ENCODE data around the gene SLC35F4.

Gene SLC35F4

DNA sequence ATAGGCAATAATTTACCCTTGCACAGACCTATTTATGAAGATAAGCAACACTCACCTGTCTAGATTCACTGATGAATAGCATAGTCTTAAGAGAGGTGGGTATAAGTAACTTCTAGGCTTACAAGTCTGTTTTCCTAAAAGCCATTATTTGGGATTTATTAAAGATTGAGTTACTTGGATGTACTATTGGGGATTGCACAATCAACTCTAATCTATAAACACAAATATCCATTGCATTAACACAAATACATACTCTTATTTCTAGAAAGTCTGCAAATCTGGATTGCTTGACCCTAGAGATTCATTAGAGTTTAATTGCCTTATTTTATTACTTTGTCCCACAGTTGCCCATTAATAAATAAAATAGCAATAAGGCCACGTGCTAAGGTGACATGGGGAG is 224.1 kb downstream of the SLC35F4 start:
- in situ Hi-C loops (cut with MboI; ENCODE audit: low sequenced_read_pairs), result no loop called here

- in situ Hi-C loops (cut with MboI; ENCODE audit: low sequenced_read_pairs), result no loop called here
These were observed 225.9 kb downstream of the SLC35F4 start for GRCh38 chr14:57640036-57640435.

DNA sequence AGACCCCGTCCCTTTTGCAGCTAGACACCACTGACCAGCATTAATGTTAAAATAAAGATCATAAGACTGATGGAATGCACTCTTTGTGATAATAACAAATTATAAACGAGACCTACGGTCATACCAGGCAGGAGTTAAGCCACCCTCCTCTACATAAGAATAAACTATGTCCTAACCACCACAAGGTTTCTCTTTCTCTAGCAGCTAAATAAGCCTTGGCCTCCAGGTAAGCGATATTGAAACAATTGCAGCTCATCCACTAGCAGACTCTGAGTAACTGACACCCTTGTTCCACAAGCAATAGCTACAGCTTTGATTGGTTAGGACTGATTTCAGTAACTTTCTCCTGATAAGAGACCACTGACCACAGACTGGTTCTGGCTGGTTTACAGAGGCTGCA is 228.0 kb downstream of the SLC35F4 start:
- in situ Hi-C loops (cut with MboI; ENCODE audit: low sequenced_read_pairs), result no loop called here

DNA sequence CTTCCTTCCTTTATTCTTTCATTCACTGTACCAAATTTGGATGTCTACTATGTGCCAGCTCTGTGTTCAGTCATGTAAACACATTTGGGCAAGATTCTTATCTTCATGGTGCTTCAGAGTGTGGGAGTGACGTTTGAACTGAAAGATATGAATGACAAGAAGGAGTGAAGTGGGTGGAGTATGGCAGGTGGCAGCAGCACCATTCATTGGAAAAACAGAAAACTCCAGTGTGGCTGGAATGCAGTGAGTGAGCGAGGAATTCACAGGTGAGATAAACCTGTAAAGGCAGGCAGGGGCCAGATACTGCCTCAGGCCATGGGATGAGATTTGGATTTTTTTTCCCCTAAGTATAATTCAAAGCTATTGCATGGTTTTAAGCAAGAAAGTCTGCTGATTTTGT is 231.6 kb downstream of the SLC35F4 start:
- in situ Hi-C loops (cut with MboI; ENCODE audit: low sequenced_read_pairs), result no loop called here

DNA sequence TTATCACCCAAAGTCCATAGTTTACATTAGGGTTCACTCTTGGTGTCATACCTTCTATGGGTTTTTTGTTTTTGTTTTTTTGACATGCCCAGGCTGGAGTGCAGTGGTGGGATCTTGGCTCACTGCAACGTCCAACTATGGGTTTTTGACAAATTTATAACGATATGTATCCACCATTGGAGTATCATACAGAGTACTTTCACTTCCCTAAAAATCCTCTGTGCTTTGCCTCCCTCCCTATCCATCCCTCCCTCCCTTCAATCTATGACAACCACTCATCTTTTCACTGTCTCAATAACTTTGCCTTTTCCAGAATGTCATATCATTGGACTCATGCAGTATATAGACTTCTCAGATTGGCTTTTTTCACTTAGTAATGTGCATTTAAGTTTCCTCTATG is 233.2 kb downstream of the SLC35F4 start:
- in situ Hi-C loops (cut with MboI; ENCODE audit: low sequenced_read_pairs), result no loop called here

DNA sequence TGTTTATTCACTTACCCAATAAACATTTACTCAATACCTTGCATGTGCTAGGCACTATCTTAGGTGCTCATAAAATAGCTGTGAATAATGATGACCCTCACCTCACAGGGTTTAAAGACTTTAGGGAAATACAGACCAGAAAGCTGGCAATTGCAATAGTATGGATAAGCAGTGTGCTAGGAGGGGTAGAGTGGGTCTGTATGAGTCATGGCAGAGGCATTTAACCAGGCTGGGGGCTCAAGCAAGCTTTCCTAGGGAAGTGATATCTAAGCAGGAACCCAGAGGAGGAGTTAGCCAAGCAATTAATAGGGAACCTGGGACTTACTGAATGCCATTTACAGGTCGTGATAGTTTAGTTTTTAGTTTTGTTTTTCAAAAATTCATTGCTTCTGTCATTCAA is 248.4 kb downstream of the SLC35F4 start:
- in situ Hi-C loops (cut with MboI; ENCODE audit: low sequenced_read_pairs), result no loop called here

DNA sequence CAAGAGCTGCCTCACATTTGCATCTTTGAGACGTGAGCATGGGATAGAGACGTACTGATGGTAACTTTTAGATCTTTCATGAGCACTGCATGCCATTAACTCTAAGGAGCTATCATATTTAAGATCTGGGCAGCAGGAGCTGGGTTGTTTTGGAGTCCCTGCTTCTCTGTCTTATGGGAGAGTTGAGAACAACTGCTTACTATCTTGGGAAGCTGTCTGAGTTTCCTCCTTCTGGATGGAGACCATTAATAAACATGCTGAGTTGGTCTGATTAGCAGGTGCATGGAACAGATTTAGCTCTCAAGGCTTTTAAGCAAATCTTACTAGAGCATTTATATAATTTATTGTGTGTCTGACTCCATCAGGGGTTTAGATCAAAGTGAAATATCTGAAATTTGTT is 252.9 kb downstream of the SLC35F4 start:
- in situ Hi-C loops (cut with MboI; ENCODE audit: low sequenced_read_pairs), result no loop called here

- in situ Hi-C loops (cut with MboI; ENCODE audit: low sequenced_read_pairs), result no loop called here
These were observed 254.3 kb downstream of the SLC35F4 start for GRCh38 chr14:57611555-57612075.

GRCh38 chr14:57610631-57611030 is 255.3 kb downstream of the SLC35F4 start:
- in situ Hi-C loops (cut with MboI; ENCODE audit: low sequenced_read_pairs), result no loop called here

DNA sequence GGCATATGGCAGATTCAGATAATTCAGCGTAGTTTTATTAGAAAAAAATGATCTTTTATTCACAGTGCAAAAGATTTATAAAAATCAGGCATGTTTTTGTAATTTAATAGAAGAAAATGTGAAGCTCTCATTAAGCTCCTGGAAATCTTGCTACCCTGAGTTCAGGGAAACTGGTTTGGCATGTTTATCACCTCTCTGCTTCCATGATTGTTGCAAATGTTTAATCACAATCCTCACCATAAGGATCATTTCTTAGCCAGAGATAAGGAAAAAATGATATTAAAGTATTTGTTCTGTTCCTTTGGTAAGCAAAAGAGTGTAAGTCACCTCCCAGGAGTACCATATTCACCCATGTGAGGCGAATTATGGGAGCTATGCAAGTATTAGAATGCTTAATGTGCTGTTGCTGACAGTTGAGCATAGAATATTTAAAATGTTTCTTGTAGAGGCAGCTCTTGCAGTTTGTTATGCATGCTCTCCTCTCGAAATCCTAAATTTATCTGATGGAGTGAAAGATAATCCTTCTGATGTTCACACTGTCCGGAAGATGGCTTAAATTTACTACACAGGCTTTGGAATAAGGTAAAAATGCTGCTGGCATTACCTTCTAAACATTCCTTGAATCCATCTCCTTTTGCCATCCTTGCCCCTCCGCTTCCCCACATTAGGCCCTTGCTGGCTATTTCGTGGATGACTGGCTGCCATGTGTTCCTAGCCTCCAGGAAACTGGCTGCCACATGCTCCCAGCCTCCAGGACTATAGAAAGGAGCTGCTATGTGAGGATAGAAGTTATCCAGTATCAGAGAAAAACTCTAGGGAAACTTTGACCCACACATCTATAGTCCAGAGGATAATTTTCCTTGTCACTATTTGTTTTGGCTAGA is 256.5 kb downstream of the SLC35F4 start:
- in situ Hi-C loops (cut with MboI; ENCODE audit: low sequenced_read_pairs), result no loop called here

GRCh38 chr14:57607086-57607485 is 258.8 kb downstream of the SLC35F4 start:
- in situ Hi-C loops (cut with MboI; ENCODE audit: low sequenced_read_pairs), result no loop called here

DNA sequence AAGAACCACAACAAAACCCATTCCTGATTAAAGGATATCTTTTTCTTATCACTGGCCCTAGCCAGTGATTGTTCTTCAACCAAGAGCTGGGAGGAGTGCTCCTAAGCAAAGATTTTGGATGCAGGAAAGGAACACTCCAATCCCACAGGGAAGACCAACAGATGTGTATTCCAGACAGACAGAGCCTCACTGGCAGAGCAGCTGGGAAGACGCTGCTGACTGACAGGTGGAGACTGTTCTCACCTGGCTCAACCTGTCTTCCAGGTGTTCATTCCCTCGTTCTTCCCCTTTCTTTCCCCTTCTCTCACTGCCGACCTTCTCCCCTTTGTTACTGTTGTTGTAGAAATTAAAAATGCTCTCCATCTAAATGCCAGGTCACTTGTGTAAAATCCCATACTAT is 282.5 kb downstream of the SLC35F4 start:
- in situ Hi-C loops (cut with MboI; ENCODE audit: low sequenced_read_pairs), result no loop called here

DNA sequence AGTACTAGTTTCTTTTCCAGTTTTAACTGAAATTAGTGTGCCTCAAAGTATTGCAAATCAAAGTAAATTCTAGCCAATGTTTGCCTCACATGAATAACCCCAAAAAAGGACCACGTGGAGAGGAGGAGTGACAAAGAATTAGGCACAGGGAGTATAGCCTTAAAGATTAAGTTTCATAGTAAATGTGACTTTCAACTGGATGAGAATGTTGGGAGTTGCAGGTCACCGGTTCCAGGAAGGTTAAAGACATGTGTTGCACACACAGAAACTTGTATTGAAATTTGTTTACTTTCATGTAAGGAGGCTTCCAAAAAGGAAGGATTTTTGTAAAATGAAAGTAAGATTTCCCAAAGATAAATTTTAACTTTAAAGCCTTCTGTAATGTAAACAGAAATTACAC is 283.1 kb downstream of the SLC35F4 start:
- in situ Hi-C loops (cut with MboI; ENCODE audit: low sequenced_read_pairs), result no loop called here

- in situ Hi-C loops (cut with MboI; ENCODE audit: low sequenced_read_pairs), result no loop called here
These were observed 287.1 kb downstream of the SLC35F4 start for GRCh38 chr14:57578801-57579200.

DNA sequence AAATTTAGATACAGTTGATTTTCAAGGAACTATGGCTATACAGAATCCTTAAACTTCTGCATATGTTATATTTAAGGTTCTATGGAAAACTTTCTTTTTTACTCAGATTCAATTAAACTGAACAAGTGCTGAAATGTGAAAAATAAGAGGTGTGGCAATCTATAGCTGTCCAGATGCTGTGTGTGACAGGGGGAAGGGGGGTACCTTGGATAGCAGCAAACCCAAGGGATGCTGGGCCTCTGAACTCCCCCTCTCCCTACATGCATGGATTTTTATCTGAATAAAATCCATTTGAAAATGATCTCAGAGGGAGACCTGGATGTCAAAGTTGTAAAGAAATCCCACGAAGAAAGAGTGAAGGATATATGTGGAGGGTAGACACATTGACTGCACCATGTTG is 289.4 kb downstream of the SLC35F4 start:
- in situ Hi-C loops (cut with MboI; ENCODE audit: low sequenced_read_pairs), result no loop called here

GRCh38 chr14:57575482-57575881 is 290.4 kb downstream of the SLC35F4 start:
- in situ Hi-C loops (cut with MboI; ENCODE audit: low sequenced_read_pairs), result no loop called here

- in situ Hi-C loops (cut with MboI; ENCODE audit: low sequenced_read_pairs), result no loop called here
These were observed 291.1 kb downstream of the SLC35F4 start for GRCh38 chr14:57574617-57575288.

- in situ Hi-C loops (cut with MboI; ENCODE audit: low sequenced_read_pairs), result no loop called here
These were observed 292.7 kb downstream of the SLC35F4 start for GRCh38 chr14:57573173-57573572.

- in situ Hi-C loops (cut with MboI; ENCODE audit: low sequenced_read_pairs), result no loop called here
These were observed 297.3 kb downstream of the SLC35F4 start for GRCh38 chr14:57568554-57568953.

- in situ Hi-C loops (cut with MboI; ENCODE audit: low sequenced_read_pairs), result no loop called here
These were observed 298.7 kb downstream of the SLC35F4 start for GRCh38 chr14:57567220-57567619.

- in situ Hi-C loops (cut with MboI; ENCODE audit: low sequenced_read_pairs), result no loop called here
These were observed 305.2 kb downstream of the SLC35F4 start for GRCh38 chr14:57560681-57561080.

GRCh38 chr14:57559576-57559975 is 306.3 kb downstream of the SLC35F4 start:
- in situ Hi-C loops (cut with MboI; ENCODE audit: low sequenced_read_pairs), result no loop called here

Measured in HL-60/S4 (cell line).